Measurements from ENCODE around the gene TECPR1.

DNA sequence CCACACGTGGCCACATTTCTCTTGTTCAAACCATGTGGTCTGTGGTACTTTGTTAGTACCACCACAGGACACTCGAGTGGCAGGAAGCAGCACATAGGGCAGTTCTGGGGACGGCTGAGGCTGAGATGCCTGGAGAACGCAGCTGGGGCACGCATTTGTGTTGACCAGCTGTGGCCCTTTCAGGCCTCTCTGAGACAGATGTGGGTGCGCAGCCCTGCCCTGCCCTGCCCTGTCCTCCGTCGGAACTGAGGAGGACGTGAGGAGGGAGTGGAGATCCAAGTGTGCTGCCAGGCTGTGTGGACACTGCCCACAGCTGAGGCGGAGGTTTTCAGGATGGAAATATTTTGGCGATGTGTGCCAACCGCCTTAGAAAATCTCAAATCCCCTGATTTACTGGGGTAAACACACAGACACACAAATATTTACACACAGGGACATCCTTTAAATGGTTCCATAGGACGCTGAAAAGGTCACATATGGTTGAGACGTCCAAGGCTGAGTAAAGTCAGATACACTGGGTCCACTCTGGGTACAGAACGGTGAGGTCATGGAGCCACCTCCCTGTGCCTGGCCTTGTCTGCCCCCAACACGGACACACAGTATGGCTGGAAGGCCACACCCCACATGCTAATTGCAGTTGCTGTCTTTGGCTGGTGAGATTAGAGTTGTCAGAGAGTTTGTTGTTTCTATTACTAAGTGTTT is 26.0 kb downstream of the TECPR1 start:
- no peak for TF ChIP-seq POLR2A (IDR thresholded peaks at IDR 0.05; ENCODE audit: low read depth, low read length)
- TF ChIP-seq, protein P1, sequence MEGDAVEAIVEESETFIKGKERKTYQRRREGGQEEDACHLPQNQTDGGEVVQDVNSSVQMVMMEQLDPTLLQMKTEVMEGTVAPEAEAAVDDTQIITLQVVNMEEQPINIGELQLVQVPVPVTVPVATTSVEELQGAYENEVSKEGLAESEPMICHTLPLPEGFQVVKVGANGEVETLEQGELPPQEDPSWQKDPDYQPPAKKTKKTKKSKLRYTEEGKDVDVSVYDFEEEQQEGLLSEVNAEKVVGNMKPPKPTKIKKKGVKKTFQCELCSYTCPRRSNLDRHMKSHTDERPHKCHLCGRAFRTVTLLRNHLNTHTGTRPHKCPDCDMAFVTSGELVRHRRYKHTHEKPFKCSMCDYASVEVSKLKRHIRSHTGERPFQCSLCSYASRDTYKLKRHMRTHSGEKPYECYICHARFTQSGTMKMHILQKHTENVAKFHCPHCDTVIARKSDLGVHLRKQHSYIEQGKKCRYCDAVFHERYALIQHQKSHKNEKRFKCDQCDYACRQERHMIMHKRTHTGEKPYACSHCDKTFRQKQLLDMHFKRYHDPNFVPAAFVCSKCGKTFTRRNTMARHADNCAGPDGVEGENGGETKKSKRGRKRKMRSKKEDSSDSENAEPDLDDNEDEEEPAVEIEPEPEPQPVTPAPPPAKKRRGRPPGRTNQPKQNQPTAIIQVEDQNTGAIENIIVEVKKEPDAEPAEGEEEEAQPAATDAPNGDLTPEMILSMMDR (conservative IDR thresholded peaks at IDR 0.05; ENCODE audit: low read depth, low read length), result no peak
- TF ChIP-seq SMC3 (IDR thresholded peaks at IDR 0.05; ENCODE audit: low read depth, low read length), result no peak
- TF ChIP-seq RAD21 (IDR thresholded peaks at IDR 0.05; ENCODE audit: low read length), result no peak
- no peak for TF ChIP-seq USF2 (IDR thresholded peaks at IDR 0.05; ENCODE audit: low read depth, low read length)
- TF ChIP-seq RFX5 (IDR thresholded peaks at IDR 0.05; ENCODE audit: low read depth, low read length), result no peak
- TF ChIP-seq CHD1 (IDR thresholded peaks at IDR 0.05; ENCODE audit: low read depth, low read length), result no peak
- no peak for TF ChIP-seq MAFK (IDR thresholded peaks at IDR 0.05; ENCODE audit: low read depth, low read length)
- TF ChIP-seq NFE2L2 (IDR thresholded peaks at IDR 0.05; ENCODE audit: low read depth, low read length), result no peak
- TF ChIP-seq RCOR1 (IDR thresholded peaks at IDR 0.05; ENCODE audit: insufficient replicate concordance, low read length), result no peak
- TF ChIP-seq CEBPB (IDR thresholded peaks at IDR 0.05; ENCODE audit: low read depth, low read length), result no peak
- TF ChIP-seq BHLHE40 (IDR thresholded peaks at IDR 0.05; ENCODE audit: low read depth, low read length), result no peak
- no peak for TF ChIP-seq MAZ (IDR thresholded peaks at IDR 0.05; ENCODE audit: borderline replicate concordance, low read depth, low read length)
- TF ChIP-seq MXI1 (IDR thresholded peaks at IDR 0.05; ENCODE audit: borderline replicate concordance, low read depth, low read length), result no peak

Measured in IMR-90 (cell line).